ENCODE results near the gene NSUN2. TPM values are rescaled to one million over a fixed set of nuclear protein-coding genes. Genes with fewer than 3 reads are reported as not detected.

NSUN2 gene
- polyA plus RNA-seq, 1 donor from 2014 or later = 47.5 TPM

GRCh38 chr5:6584727-6585126, 48.1 kb downstream of the NSUN2 start:
- Histone ChIP-seq H3K9ac (ENCODE audit: low read length) (no peak overlapping the region), H2AFZ (ENCODE audit: low read depth, low read length) (no peak overlapping the region), H3K9me3 (ENCODE audit: low read length) (no peaks in the 10 kb centered on the region), H3K9me2 (ENCODE audit: insufficient read depth, low read length) (no peaks in the 10 kb centered on the region), H3K4me3 (ENCODE audit: low read length) (no peak overlapping the region), H3K27ac (ENCODE audit: low read length) (no peak overlapping the region), H3K36me3 (ENCODE audit: insufficient read depth, low read length) (no peaks in the 10 kb centered on the region), H3F3A (ENCODE audit: insufficient read depth, low read length, poor library complexity, severe bottlenecking) (no peaks in the 10 kb centered on the region), H4K20me1 (ENCODE audit: insufficient read depth) (no peaks in the 10 kb centered on the region), H3K79me2 (replicated peaks; ENCODE audit: insufficient read depth, low read length) (no peaks in the 10 kb centered on the region), H3K4me2 (ENCODE audit: low read length) (no peak overlapping the region), H3K27me3 (ENCODE audit: insufficient read depth, low read depth, low read length) (peaks cover 17% of the 10 kb centered on the region)
- TF ChIP-seq CTCF (IDR thresholded peaks at IDR 0.05; ENCODE audit: poor library complexity, severe bottlenecking) (no peak), MXI1 (conservative IDR thresholded peaks at IDR 0.05; ENCODE audit: poor library complexity, severe bottlenecking) (no peak), TAF1 (IDR thresholded peaks at IDR 0.05; ENCODE audit: low read depth) (no peak), POLR2AphosphoS5 (IDR thresholded peaks at IDR 0.05) (no peak), EZH2 (IDR thresholded peaks at IDR 0.05; ENCODE audit: borderline replicate concordance, insufficient read depth, low read length, poor library complexity, severe bottlenecking) (no peak), EP300 (conservative IDR thresholded peaks at IDR 0.05; ENCODE audit: poor library complexity, severe bottlenecking) (no peak), SMC3 (conservative IDR thresholded peaks at IDR 0.05; ENCODE audit: poor library complexity) (no peak), RAD21 (conservative IDR thresholded peaks at IDR 0.05) (no peak)
- TF ChIP-seq, protein P1, sequence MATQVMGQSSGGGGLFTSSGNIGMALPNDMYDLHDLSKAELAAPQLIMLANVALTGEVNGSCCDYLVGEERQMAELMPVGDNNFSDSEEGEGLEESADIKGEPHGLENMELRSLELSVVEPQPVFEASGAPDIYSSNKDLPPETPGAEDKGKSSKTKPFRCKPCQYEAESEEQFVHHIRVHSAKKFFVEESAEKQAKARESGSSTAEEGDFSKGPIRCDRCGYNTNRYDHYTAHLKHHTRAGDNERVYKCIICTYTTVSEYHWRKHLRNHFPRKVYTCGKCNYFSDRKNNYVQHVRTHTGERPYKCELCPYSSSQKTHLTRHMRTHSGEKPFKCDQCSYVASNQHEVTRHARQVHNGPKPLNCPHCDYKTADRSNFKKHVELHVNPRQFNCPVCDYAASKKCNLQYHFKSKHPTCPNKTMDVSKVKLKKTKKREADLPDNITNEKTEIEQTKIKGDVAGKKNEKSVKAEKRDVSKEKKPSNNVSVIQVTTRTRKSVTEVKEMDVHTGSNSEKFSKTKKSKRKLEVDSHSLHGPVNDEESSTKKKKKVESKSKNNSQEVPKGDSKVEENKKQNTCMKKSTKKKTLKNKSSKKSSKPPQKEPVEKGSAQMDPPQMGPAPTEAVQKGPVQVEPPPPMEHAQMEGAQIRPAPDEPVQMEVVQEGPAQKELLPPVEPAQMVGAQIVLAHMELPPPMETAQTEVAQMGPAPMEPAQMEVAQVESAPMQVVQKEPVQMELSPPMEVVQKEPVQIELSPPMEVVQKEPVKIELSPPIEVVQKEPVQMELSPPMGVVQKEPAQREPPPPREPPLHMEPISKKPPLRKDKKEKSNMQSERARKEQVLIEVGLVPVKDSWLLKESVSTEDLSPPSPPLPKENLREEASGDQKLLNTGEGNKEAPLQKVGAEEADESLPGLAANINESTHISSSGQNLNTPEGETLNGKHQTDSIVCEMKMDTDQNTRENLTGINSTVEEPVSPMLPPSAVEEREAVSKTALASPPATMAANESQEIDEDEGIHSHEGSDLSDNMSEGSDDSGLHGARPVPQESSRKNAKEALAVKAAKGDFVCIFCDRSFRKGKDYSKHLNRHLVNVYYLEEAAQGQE (IDR thresholded peaks at IDR 0.05; ENCODE audit: borderline replicate concordance) = no peak

- H3K27ac ChIP-seq (ENCODE audit: low read length) = no peak overlapping the region
- H3K36me3 ChIP-seq (ENCODE audit: insufficient read depth, low read length) = no peaks in the 10 kb centered on the region
- no peak overlapping the region for H3K9ac ChIP-seq (ENCODE audit: low read length)
- no peaks in the 10 kb centered on the region for H3K9me2 ChIP-seq (ENCODE audit: insufficient read depth, low read length)
- no peak overlapping the region for H3K4me3 ChIP-seq (ENCODE audit: low read length)
- no peak overlapping the region for H2AFZ ChIP-seq (ENCODE audit: low read depth, low read length)
- no peak for TF ChIP-seq MXI1 (conservative IDR thresholded peaks at IDR 0.05; ENCODE audit: poor library complexity, severe bottlenecking)
- no peak for TF ChIP-seq EZH2 (IDR thresholded peaks at IDR 0.05; ENCODE audit: borderline replicate concordance, insufficient read depth, low read length, poor library complexity, severe bottlenecking)
- TF ChIP-seq CTCF (IDR thresholded peaks at IDR 0.05; ENCODE audit: poor library complexity, severe bottlenecking) = no peak
- no peak for TF ChIP-seq POLR2AphosphoS5 (IDR thresholded peaks at IDR 0.05)
- TF ChIP-seq TAF1 (IDR thresholded peaks at IDR 0.05; ENCODE audit: low read depth) = no peak
- TF ChIP-seq EP300 (conservative IDR thresholded peaks at IDR 0.05; ENCODE audit: poor library complexity, severe bottlenecking) = no peak
- no peak for TF ChIP-seq SMC3 (conservative IDR thresholded peaks at IDR 0.05; ENCODE audit: poor library complexity)
- no peak for TF ChIP-seq RAD21 (conservative IDR thresholded peaks at IDR 0.05)
- TF ChIP-seq, protein P1 (IDR thresholded peaks at IDR 0.05; ENCODE audit: borderline replicate concordance) = no peak
- no peaks in the 10 kb centered on the region for H3K79me2 ChIP-seq (replicated peaks; ENCODE audit: insufficient read depth, low read length)
- no peaks in the 10 kb centered on the region for H3F3A ChIP-seq (ENCODE audit: insufficient read depth, low read length, poor library complexity, severe bottlenecking)
- H4K20me1 ChIP-seq (ENCODE audit: insufficient read depth) = no peaks in the 10 kb centered on the region
- no peaks in the 10 kb centered on the region for H3K9me3 ChIP-seq (ENCODE audit: low read length)
- no peak overlapping the region for H3K4me2 ChIP-seq (ENCODE audit: low read length)
- H3K27me3 ChIP-seq (ENCODE audit: insufficient read depth, low read depth, low read length) = peaks cover 17% of the 10 kb centered on the region
These were observed 48.7 kb downstream of the NSUN2 start for GRCh38 chr5:6584101-6584645.

All from neural cell (in vitro differentiated cells).